ENCODE data around the gene KRT33A.

The KRT33A gene

GRCh38 chr17:41302981-41303380 is 47.6 kb downstream of the KRT33A start:
- no peak for DNase-seq (ENCODE audit: low read depth, low spot score)

- DNase-seq (ENCODE audit: low read depth, low spot score), result no peak
Measured at GRCh38 chr17:41301916-41302901, 48.4 kb downstream of the KRT33A start, which contains the start of gene KRTAP29-1. TSS of gene KRTAP29-1 (minus strand) at chr17:41302851. CDS start at chr17:41302851, 0 bp downstream.

- no peak for DNase-seq (ENCODE audit: low read depth, low spot score)
Measured at GRCh38 chr17:41301204-41301790, 49.3 kb downstream of the KRT33A start.

DNA sequence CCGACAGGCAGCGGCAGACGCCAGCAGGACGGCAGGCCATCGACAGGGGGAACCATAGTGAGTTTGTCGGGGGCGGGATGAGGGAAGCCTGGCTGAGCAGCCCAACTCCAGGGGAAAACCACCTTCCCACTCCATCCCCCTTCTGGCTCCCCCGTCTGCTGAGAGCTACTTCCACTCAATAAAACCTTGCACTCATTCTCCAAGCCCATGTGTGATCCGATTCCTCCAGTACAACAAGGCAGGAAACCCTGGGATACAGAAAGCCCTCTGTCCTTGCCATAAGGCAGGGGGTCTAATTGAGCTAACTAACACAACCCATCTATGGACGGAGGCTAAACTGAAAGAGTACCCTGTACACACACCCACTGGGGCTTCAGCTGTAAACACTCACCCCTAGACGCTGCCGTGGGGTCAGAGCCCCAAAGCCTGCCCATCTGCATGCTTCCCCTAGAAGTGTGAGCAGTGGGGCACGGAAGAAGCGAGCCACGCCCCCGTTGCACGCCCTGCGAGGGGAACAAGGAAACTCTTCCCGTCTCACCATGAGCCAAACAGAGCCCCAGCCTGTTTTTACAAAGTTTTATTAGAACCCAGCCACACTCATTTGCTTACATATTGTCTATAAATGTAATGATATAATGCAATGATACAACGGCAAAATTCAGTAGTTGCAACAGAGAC is 52.0 kb downstream of the KRT33A start:
- no peak for DNase-seq (ENCODE audit: low read depth, low spot score)

DNA sequence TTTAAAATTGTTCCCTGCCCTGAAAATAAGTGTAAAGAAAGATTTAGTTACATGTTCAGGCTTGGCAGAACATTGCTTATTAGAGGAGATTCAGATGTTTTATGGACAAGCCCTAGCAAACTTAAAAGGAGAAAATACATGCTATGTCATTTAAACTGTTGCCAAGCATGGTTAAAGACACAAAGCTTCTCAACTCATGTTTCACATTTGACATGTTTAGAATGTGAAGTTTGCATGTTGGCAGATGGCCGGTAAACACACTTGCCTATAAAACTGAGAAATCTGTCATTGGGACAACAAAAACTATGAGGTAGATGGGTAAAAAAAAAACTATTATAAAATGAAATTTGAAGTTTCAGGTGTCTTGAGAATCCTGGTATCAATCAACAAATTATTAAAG is 53.8 kb downstream of the KRT33A start:
- no peak for DNase-seq (ENCODE audit: low read depth, low spot score)

Data from activated naive CD8-positive, alpha-beta T cell treated with anti-CD3 and anti-CD28 coated beads, Interleukin-2, amount 50 U/mL, for 16 hours (primary cell).